CD4-positive, alpha-beta T cell treated with Interleukin-21 for 1 hour (primary cell): ENCODE measurements around the gene GPS1.
A peak's percentile ranks its signal among the peaks of the same experiment; 100 is the strongest.
"Not testable (repeated sequence)": the region's sequence is repeated elsewhere in the genome, so short reads cannot be mapped to it uniquely, and the experiment has no call there.

Source experiments
- DNase-seq: peaks from one replicate; pipeline ENCODE4 v3.0.0-alpha.2; 2020

Gene GPS1

DNA sequence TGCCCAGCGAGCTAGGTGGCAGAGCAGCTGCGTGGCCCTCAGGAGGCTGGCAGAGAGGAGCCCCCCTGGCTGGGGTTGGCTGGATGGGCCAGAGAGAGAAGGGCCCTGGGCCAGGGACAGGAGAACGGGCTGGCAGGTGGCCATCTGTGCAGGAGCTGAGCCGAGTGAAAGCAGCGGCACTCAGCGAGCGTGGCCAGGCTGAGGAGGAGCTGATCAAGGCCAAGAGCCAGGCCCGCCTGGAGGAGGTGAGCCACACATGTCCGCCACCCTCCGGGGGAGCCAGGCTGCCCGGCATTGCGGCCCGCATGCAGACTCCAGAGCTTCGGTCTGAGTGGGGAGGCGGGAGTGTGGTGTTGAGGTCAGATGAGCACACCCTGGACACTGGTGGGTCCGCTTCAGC lies 22.3 kb upstream of the GPS1 start:
- DNase-seq, result no peak

DNA sequence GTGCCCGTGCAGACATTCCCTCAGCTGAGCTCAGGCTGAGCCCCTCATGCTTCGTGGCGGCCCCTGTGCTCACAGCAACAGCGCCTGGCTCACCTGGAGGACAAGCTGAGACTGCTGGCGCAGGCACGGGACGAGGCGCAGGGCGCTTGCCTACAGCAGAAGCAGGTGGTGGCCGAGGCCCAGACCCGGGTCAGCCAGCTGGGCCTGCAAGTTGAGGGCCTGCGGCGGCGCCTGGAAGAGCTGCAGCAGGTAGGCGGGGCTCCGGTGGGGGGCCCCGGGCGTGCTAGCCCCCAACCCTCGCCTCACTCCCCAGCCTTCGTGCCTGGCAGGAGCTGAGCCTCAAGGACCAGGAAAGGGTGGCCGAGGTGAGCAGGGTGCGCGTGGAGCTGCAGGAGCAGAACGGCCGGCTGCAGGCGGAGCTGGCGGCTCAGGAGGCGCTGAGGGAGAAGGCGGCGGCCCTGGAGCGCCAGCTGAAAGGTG lies 21.7 kb upstream of the GPS1 start:
- DNase-seq, result no peak

DNA sequence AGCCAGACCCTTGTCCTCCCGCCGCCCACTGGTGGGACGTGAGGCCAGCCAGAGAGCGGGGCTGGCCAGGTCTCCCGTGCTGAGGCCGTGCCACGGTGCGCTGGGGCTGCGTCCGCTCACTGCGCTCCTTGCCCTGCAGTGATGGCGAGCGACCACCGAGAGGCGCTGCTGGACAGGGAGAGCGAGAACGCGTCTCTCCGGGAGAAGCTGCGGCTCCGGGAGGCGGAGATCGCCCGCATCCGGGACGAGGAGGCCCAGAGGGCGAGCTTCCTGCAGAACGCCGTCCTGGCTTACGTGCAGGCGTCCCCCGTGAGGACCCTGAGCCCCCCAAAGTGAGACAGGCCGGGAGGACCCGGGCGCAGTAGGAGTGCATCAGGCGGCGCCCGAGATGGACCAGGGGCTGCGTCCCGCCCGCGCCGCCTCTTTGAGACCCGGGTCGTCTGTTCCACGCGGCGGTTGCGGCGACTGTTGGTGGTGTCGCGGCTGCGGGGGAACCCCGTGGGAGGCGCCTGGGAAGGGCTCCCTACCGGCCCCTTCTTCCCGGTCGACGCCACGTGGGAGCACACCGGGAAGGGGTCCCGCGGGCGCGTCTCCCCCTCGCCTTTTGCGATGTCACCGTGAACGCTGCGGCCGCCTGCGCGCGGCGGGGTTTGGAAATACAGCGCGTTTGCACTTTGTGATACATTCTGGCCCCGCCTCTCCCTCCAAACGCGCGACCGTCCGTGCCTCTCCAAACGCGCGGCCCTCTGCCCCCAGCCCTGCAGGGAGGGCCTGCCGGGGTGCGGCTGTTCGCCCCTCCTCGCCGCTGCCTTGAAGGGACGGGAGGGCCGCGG lies 21.0 kb upstream of the GPS1 start:
- DNase-seq, result peak; percentile 86

DNA sequence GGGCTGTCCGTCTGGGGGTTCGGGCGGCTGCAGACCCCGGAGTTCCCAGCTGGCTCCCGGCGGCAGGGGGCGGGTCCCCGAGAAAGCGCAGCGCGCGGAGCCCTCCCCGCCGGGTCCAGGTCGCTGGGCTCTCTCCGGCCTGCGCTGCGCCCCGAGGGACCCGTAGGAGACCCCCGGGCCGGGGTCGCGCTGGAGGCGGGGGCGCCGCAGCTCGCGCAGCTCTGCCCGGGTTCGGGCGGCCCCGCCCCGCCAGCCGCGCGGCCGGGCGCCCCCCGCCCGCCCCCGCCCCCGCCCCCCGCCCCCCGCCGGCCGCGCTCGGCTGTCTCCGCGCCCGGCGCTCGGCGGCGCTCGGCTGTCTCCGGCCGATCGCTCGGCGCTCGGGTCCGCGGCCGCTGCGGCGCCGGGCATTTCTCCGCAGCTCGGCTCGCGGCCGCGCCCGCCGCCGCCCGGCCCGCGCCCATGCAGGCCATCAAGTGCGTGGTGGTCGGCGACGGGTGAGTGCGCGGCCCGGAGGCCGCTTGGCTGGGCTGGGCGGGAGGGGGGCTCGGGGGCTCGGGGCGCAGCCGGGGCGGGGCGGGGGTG lies 20.3 kb upstream of the GPS1 start, which contains the start of gene RAC3:
RAC3 (plus strand) TSS at position 376 of the 582 bp plus-strand sequence; CDS start at position 460, 84 bp downstream.
- no peak for DNase-seq

DNA sequence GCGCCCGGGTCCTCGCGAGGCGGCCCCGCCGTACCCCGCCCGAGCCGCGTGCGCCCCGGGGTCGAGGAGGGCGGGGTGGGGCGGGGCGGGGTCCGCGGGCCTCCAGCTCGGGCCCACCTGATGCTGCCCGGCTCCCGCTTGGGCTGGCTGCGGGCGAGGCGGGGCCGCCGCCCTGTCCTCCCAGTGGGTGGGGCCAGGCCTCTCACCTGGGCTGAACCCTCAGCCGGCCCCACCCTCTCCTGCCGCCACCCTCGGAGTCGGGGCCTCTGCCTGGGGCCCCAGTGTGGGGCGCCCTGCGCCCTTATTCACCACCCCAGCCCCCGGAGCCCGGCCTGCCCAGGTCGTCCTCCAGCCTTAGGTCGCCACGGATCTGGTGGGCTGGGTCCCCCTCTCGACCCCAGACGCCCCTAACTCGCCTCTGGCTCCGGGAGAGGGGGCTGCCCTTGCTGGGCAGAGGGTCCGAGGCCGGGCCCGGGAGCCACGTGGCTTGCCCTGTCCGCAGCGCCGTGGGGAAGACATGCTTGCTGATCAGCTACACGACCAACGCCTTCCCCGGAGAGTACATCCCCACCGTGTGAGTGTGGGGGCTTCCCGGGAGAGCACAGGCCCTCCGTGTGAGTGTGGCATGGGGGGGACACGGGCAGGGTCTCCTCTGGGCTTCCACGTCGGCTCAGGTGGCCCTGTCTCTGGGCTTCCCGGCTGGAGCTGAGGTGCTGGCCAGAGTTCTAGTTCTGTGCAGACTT lies 19.6 kb upstream of the GPS1 start:
- peak; percentile 44 for DNase-seq

DNA sequence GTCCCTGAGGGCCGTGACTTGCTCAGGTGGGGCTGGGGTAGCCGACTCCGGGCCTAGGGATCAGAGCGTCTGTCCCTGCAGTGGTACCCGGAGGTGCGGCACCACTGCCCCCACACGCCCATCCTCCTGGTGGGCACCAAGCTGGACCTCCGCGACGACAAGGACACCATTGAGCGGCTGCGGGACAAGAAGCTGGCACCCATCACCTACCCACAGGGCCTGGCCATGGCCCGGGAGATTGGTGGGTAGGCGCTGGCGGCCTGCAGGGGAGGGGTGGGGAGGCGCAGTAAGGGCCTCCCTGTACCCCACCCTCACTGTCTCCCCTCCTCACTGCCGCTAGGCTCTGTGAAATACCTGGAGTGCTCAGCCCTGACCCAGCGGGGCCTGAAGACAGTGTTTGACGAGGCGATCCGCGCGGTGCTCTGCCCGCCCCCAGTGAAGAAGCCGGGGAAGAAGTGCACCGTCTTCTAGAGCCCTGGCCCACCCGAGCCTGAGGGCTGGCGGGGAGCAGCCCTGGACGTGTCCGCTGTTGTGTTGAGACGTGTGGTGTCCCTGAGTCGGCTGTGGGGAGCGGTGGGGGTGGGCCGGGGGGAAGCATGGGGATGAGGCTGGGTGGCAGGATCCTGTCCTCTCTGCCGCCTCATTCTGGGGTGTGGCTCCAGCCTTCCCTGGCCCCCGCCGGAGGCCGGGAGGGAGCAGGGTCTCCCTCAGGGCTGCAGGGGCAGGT lies 18.2 kb upstream of the GPS1 start:
- DNase-seq, result no peak

DNA sequence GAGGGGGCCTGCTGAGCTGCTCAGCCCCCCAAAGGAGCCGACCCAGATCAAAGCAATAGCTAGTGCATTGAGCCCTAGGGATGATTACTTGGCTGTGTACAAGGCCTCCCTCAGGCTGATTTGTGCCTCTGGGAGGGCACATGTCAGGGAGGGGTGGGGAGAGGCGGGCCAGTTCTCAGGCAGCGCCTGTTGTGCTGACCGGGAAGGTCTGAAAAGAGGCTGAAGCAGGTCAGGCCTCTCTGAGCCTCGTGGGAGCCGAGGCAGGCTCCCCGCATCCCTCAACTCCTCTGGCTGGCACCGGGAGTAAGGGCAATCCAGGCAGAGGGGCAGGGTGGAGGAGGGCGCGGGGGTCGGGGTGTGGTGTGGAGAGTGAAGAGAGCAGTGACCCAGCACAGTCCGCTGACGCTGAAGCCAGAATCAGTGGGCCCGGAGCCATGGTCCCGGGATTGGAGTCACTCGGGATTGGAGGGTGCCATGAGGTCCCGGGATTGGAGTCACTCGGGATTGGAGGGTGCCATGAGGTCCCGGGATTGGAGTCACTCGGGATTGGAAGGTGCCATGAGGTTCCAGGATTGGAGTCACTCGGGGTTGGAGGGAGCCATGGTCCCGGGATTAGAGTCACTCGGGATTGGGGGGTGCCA lies 17.2 kb upstream of the GPS1 start:
- no peak for DNase-seq

DNA sequence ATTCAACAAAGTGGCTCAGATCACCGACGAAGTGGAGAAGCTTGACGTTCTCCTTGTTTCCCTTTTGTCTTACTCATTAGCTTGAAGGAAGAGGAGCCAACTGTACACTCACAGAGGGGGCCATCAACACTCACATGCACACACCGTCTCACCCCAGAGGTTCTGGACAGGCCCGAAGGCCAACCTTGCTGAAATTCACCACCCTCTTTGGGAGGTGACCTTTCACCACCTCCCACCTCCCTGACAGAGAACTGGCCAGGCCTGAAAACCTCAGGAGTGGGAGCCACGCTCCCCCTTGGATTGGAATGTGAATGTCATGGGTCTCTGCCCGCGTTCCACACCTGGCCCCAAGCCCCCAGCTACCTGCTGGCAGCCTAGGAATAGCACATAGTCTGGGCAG lies 16.2 kb upstream of the GPS1 start:
- DNase-seq, result no peak

DNA sequence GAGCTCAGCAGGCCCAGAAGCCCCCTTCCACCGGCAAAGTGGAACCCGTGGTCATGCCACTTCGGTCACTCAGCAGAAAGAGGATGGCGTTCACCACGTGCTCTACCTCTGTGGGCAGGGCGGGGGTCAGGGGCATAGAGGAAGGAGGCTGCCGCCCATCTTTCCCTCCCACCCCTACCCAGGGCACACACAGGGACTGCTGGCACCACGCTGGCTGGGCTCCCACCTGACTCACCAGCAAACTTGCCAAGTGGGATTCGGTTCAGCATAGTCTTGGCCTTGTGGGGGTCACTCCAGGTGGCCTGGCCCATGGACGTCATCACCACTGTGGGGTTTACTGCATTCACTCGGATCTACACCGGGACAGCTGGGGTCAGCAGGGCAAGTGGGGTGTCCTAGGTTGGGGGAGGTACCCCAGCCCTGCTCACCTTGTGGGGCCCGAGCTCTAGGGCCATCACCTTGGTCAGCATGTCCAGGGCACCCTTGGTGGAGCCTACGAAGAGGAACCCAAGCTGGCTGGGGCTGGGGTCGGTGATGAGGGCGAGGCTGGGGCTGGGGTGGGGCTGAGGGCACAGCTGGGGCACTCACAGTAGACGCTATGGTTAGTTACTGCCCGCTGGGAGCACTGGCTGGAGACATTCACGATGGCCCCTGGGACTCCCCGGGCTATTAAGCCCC lies 15.6 kb upstream of the GPS1 start:
- no peak for DNase-seq

DNA sequence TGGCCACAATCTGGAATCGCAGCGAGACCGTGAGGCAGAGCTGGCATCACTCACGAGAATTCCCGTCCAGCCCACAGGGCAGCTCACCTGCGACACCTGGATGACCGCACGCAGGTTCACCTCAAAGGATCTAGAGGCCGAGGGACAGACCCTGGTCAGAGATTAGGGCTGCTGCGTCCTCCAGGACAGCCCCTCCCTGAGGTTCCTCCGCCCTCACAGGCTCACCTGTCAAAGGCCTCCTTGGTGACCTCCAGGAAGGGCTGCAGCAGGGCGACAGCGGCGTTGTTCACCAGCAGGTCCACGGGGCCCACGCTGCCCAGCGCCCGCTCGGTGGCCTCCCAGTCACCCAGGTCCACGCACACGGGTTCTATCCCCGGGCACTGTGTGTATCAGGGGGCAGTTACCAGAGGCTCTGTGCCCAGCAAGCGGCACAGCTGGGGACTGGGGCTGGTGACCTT lies 15.0 kb upstream of the GPS1 start:
- DNase-seq, result no peak

DNA sequence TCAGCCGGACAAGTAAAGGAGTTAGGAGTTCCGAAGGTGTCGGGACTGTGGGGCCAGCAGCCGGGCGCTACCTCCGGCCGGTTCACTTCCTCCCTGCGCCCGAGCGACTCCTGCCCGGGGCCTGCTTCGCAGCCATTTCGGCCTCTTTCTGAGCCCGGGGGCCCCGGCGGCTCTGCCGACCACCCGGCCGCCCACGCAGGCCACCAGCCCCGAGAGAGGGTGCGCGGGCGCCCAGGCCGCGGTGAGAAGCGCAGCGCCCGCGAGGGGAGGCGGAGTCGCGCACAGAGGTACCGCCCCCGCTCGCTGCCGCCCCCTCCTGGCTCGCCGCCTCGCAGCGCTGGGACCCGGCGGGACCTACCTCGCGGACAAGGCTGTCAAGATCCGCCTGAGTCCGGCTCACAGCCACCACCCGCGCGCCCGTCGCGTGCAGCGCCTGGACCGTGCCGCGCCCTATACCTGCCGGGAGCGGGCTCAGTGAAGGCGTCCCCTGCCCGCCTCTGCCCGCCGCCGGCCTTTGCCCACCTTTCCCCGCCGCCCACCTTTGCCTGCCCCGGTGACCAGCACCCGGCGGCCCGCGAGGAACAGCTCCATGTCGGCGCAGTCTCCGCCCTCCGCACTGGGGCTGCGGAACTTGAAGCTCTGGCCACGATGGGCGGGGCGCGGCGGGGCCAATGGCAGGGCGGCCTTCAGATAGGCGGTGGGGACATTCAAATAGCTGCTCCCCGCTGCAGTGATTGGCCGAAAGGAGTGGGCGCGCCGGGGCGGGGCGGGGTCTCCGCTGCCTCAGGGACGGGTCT lies 14.4 kb upstream of the GPS1 start, which contains the start of gene DCXR:
DCXR (minus strand) TSS at position 606 of the 797 bp plus-strand sequence; CDS start at position 591, 15 bp downstream.
- peak; percentile 96 for DNase-seq

DNA sequence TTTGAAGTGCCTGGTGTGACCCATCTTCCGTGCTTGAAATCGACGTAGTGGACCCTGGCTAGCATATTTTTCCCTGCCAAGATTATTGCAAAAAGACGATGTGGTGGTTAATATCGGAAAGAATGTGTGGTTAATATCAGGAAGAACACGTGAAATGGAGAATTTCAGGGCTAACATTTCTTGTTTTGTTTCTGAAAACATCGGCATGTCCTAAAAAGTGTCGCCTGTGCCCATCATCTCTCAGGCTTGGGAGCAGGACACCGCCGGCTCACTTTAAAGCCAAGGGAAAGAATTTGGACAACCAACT lies 13.9 kb upstream of the GPS1 start:
- no peak for DNase-seq

DNA sequence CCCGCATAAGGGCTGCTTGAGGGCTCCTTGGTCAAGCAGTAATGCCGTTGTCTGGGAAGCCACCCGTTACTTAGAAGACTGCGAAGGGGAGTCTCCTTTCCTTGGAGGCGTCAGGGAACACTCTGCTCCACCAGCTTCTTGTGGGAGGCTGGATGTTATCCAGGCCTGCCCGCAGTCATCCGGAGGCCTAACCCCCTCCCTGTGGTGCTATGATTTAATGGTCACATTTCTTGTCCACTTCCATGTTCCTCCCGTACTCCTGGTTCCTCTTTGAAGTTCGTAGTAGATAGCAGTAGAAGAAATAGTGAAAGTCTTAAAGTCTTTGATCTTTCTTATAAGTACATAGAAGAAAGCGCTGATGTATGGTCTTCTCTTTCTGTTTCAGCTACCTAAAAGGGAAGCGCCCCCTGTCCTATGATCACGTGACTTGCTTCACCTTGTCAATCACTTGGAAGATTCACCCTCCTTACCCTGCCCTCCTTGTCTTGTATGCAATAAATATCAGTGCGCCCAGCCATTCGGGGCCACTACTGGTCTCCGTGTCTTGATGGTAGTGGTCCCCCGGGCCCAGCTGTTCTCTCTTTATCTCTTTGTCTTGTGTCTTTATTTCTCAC lies 12.8 kb upstream of the GPS1 start:
- DNase-seq, result not testable (repeated sequence)

DNA sequence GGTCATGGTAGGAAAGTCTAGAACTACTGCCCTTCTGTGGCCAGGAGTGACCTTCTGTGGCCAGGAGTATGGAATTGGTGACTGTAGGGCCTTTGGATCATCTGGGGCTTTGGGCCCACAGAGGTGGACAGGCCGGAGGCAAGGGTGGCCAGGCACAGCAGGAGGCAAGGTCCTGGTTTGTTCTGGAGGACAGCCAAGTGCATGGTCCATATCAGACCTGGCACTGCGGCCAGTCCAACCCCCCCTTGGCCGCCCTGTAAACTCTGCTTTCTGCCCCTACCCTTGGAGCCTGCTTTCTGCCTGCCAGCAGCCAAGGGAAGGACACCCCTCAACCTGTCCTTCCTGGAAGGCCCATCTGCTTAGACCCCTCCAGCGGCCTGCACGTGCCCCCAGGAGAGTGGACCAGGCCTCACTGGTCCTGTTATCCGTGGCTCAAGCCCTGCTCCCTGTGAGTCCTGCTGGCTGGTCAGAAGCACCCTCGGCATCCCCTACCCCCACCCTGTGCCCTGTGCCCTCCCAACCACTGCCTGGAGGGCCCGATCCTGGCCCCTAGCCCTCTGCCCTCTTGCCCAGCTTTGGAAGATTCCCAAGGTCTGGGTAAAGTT lies 11.9 kb upstream of the GPS1 start:
- no peak for DNase-seq

DNA sequence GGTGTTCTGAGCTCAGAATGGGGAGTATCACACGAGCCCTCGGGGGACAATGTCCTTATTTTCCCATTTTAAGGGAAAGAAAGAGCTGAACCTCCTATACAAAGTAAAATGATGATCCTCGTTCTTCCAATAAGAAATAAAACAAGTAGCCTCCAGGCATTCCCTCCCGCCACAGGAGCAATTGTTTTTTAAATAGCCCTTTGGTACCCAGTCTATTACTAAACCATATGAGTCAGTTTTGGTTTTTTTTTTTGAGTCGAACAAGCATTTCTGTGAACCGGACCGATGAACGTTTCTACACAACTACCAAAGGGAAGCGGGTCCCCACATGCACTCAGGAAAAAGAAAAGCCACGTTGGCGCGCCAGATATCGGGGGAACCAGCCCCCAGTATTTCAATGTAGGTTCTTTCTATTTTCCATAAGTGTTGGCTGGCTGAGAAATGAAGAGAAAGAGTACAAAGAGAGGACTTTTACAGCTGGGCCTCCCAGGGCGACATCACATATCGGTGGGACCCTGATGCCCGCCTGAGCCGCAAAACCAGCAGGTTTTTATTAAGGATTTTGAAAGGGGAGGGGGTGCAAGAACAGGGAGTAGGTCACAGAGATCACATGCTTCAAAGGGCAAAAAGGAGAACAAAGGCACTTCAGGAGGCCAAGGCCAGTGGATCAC lies 10.4 kb upstream of the GPS1 start:
- no peak for DNase-seq

DNA sequence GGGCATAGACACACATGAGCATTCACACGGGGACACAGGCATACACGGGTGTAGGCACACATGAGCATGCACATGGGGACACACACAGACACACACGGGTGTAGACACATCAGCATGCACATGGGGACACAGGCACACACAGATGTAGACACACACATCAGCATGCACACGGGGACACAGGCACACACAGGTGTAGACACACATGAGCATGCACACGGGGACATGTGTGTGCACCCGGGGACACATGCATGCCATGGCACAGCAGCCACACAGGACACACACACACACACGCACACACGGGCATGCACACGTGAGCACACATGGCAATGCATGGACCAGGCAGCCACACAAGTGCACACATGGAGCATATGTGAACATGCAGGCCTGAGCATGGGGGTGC lies 9.0 kb upstream of the GPS1 start:
- DNase-seq, result no peak

DNA sequence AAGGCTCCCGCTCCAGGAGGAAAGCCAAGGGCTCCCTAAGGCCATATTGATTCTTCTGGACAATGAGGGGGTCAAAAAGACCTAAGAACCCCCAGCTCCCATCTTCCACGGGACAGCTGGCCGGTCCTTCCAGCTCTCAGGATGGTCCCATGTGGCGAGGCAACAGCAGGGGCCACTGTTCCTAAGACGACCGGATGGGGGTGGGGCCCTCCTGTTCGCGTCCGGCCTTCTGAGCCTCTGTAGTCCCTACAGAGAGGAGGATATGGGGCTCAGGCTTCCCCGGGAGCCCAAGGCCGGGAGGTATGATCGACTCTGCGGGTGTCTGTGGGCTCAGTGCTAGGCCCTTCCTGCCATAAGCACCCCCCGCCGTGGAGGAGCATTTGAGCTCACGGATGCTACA lies 8.2 kb upstream of the GPS1 start:
- no peak for DNase-seq

DNA sequence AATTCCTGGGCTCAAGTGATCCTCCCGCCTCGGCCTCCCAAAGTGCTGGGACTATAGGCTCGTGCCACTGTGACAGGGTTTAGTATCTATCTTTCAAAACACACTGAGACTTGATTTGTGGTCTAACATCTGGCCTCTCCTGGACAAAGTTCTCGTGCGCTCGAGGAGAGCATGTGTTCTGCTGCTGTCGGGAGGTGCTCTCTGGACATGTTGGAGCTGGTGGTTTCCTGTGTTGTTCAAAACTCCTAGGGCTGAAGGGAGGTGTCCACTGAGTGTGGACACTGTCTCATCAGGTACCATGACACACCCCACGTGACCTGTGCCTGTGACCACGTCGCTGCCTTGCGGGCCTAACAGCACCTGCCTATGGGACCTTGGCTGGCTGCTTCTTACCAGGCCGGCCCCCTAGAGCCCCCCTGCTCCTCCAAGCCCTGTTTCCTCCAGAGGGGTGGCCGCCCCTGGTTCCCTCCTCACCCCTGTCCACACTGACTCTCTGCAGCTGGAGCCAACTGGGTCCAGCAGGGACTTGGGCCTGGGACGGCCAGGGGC lies 5.7 kb upstream of the GPS1 start:
- DNase-seq, result no peak

DNA sequence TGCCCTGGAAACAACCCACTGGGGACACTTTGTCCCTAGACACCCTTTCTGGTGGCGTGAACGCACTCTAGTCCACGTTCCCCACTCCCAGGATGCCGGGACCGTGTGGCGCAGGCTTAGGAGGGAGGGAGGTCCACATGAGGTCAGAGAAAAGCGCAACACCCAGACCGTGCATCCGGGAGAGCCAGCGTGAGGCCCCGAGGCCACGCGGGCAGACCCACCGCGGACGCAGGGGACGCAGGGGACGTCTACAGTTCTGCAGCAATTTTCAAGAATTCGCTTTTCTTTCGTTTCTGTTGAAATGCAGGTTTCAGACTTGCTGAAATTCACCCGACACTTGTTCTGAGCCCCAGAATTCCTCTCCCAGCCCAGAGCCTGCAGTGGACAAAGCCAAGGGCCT lies 4.8 kb upstream of the GPS1 start:
- DNase-seq, result no peak
